ENCODE data around the gene HS1BP3. TPM values are rescaled to one million over a fixed set of nuclear protein-coding genes. Genes with fewer than 3 reads are reported as not detected.
A peak's percentile ranks its signal among the peaks of the same experiment; 100 is the strongest.

HS1BP3 gene
- total and polyA plus RNA-seq, 2 of the 13 experiments (the other 11 are each of a cell fraction or from before 2014, with no cell fraction given): 15.2 to 22.0 TPM

DNA sequence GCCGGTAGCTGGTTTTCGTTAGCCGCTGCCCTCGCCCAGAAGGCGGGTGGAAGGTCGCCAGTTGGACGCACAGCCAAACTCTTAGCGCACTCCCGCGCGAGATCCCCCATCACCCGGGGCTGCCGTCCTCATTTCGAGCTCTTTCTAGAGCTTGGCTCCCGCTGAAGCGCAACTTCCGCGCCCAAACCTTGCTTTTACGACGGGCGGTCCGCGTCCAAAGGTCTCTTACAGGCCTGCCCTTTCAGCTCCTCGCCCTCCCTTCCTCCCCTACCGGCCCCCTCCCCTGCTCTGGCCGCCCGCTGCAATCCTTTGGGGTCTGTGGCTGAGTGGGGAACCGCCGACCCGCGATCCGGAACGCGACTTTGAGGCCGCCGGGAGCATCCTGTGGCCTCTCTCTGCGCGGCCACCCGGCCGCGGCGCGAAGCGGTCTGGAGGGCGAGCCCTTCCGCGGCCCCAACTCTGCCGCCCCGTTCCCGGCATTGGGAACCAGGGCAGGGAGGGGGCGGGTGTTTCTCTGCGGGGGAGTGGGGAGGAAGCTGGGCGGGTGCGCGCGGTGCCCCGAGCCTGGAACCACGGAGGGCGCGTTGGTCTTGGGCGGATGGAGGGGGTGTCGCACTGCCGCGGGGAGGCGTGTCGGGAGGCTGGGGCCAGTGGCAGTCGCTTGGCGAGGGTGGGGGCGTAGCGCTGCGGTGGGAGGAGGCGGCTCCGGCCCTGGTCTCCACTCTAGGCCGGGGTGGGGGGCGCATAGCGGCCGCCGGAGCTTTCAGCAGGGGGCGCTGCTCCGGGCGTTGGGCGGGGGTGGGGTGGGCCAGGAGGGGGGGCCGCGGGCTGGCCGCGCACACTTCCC lies 15.6 kb upstream of the HS1BP3 start, which contains the start of gene GDF7 (continued):
- TF ChIP-seq, protein P1, sequence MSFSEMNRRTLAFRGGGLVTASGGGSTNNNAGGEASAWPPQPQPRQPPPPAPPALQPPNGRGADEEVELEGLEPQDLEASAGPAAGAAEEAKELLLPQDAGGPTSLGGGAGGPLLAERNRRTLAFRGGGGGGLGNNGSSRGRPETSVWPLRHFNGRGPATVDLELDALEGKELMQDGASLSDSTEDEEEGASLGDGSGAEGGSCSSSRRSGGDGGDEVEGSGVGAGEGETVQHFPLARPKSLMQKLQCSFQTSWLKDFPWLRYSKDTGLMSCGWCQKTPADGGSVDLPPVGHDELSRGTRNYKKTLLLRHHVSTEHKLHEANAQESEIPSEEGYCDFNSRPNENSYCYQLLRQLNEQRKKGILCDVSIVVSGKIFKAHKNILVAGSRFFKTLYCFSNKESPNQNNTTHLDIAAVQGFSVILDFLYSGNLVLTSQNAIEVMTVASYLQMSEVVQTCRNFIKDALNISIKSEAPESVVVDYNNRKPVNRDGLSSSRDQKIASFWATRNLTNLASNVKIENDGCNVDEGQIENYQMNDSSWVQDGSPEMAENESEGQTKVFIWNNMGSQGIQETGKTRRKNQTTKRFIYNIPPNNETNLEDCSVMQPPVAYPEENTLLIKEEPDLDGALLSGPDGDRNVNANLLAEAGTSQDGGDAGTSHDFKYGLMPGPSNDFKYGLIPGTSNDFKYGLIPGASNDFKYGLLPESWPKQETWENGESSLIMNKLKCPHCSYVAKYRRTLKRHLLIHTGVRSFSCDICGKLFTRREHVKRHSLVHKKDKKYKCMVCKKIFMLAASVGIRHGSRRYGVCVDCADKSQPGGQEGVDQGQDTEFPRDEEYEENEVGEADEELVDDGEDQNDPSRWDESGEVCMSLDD (CRISPR knock-in tag; IDR thresholded peaks at IDR 0.05; ENCODE audit: borderline replicate concordance): no peak
- no peak for TF ChIP-seq NR0B2 (CRISPR knock-in tag; IDR thresholded peaks at IDR 0.05)
- peak; percentile 62; the same call in 1 of the 2 replicates for TF ChIP-seq SKIL (CRISPR knock-in tag; IDR thresholded peaks at IDR 0.05; ENCODE audit: borderline replicate concordance)
- no peak; the same call in 1 of the 2 replicates for TF ChIP-seq ARID2 (CRISPR knock-in tag; IDR thresholded peaks at IDR 0.05; ENCODE audit: borderline replicate concordance)
- TF ChIP-seq GLI4 (CRISPR knock-in tag; IDR thresholded peaks at IDR 0.05; ENCODE audit: borderline replicate concordance): no peak
- TF ChIP-seq DBP (CRISPR knock-in tag; IDR thresholded peaks at IDR 0.05; ENCODE audit: not compliant biosample characterization): no peak
- no peak for TF ChIP-seq ZNF766 (CRISPR knock-in tag; IDR thresholded peaks at IDR 0.05; ENCODE audit: borderline replicate concordance)
- TF ChIP-seq GPN1 (CRISPR knock-in tag; IDR thresholded peaks at IDR 0.05; ENCODE audit: borderline replicate concordance): no peak
- peak; percentile 37 for TF ChIP-seq MEIS2 (CRISPR knock-in tag; IDR thresholded peaks at IDR 0.05)
- no peak for TF ChIP-seq ATF1 (CRISPR knock-in tag; IDR thresholded peaks at IDR 0.05)
- TF ChIP-seq, protein P2, sequence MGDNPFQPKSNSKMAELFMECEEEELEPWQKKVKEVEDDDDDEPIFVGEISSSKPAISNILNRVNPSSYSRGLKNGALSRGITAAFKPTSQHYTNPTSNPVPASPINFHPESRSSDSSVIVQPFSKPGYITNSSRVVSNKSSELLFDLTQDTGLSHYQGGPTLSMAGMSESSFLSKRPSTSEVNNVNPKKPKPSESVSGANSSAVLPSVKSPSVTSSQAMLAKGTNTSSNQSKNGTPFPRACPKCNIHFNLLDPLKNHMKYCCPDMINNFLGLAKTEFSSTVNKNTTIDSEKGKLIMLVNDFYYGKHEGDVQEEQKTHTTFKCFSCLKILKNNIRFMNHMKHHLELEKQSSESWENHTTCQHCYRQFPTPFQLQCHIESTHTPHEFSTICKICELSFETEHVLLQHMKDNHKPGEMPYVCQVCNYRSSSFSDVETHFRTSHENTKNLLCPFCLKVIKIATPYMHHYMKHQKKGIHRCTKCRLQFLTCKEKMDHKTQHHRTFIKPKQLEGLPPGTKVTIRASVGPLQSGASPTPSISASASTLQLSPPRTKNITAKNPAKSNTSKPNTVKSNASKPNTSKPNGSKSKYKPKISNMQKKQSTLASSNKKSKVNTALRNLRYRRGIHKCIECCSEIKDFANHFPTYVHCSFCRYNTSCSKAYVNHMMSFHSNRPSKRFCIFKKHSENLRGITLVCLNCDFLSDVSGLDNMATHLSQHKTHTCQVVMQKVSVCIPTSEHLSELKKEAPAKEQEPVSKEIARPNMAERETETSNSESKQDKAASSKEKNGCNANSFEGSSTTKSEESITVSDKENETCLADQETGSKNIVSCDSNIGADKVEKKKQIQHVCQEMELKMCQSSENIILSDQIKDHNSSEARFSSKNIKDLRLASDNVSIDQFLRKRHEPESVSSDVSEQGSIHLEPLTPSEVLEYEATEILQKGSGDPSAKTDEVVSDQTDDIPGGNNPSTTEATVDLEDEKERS (CRISPR knock-in tag; IDR thresholded peaks at IDR 0.05): 0 out of 2 replicates have a peak, but pooled peaks have one; percentile 23

All from HepG2 (cell line).